Erythroblast (primary cell): Measurements from ENCODE around the gene PRMT7.

Source experiments
- GATA1 ChIP-seq: IDR thresholded peaks from 2 replicates; pipeline ENCODE4 v1.6.1; 2011; ENCODE audit warnings: low read depth, mild to moderate bottlenecking, control low read depth, low read length, moderate library complexity
- POLR2A ChIP-seq: IDR thresholded peaks from 2 replicates; pipeline ENCODE4 v1.6.1; 2011; ENCODE audit warnings: mild to moderate bottlenecking, low read length

DNA sequence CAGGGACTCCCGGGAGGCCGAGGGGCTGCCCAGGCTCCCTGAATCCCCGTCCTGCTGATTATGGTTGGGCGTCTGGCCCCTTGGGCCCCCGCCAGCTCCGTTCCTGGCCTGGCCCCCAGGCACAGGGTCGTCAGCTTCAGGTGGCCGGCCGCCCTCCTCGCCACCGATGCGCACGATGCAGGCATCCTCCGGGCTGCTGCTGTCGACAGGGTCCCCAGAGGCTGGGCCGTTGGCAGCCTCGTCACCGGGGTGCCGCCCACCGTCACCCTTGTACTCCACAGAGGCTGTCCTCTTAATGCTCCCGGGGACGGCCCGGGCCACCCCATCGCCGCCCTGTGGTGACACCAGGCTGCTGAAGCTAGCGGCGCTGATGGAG, 60.4 kb downstream of the PRMT7 start:
- TF ChIP-seq POLR2A (no peak), GATA1 (no peak)
